HG02885 (cell line): ENCODE data around the gene PRPF18.
"Not testable (repeated sequence)": the region's sequence is repeated elsewhere in the genome, so short reads cannot be mapped to it uniquely, and the experiment has no call there.

Source experiments
- ATAC-seq: cut with Tn5 transposase; IDR thresholded peaks from one replicate; pipeline ENCODE4 v1.9.1; 2021; ENCODE audit warnings: mild to moderate bottlenecking; ENCODE audit not compliant: unreplicated experiment, poor library complexity

PRPF18 gene, protein sequence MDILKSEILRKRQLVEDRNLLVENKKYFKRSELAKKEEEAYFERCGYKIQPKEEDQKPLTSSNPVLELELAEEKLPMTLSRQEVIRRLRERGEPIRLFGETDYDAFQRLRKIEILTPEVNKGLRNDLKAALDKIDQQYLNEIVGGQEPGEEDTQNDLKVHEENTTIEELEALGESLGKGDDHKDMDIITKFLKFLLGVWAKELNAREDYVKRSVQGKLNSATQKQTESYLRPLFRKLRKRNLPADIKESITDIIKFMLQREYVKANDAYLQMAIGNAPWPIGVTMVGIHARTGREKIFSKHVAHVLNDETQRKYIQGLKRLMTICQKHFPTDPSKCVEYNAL

DNA sequence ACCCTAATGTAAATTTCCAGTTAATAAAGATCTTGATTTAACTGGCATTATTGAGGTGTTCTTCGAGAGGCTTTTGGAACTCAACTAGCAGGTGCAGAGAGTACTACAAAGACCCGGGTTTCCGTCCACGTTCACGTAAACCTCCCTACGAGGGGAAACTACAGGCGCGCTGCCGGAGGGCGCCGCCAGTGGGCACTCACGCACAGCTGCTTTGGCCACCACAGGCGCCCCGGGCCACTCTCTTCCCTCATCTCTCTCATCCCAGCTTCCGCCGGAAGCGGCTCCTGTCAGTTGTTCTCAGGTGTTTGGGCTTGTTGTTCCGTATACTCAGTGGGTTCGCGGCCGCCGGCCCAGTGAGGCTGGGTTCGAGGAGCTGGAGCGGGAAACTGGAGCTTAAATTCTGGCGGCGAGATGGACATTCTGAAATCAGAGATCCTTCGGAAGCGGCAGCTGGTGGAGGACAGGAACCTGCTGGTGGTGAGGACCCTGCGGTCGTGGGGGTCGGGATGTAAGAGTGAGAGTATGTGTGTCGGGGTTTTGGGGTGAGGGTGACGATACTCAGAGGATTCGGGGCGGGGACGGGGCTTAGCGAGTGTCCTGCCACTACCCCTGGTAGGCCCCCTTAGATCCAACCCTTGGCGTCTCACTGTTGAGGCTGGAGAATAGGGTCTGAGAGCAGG lies at the start of gene PRPF18:
TSS of gene PRPF18 (plus strand) at position 290 of the 680 bp plus-strand sequence. CDS start at position 412, 122 bp downstream.
- peak; percentile 100 for ATAC-seq

DNA sequence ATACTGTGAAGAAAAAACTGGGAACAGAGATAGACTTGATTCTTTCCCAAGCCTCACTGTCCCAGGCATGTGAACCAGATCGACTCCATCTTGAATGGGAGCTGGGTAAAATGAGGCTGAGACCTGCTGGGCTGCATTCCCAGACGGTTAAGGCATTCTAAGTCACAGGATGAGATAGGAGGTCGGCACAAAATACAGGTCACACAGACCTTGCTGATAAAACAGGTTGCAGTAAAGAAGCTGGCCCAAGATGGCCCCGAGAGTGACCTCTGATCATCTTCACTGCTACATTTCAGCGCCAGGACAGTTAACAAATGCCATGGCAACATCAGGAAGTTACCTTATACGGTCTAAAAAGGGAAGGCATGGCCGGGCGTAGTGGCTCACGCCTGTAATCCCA lies 48.8 kb upstream of the PRPF18 start:
- ATAC-seq: not testable (repeated sequence)

DNA sequence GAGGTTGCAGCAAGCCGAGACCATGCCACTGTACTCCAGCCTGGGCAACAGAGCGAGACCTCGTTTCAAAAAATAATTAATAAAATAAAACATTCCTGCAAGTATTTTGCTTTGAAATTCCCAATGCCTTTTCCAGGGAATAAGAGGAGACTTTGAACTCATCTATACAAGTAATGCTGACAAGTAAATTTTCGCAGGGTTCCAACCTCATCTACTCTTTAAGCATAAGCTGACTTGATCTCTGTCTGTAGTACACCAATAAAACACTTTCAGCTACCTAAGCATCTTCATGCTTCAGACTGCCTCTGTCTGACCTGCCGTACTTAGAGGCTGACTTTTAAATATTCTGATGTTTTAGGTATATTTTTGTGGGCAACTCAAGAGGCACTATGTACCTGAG lies 44.2 kb upstream of the PRPF18 start:
- no peak for ATAC-seq

DNA sequence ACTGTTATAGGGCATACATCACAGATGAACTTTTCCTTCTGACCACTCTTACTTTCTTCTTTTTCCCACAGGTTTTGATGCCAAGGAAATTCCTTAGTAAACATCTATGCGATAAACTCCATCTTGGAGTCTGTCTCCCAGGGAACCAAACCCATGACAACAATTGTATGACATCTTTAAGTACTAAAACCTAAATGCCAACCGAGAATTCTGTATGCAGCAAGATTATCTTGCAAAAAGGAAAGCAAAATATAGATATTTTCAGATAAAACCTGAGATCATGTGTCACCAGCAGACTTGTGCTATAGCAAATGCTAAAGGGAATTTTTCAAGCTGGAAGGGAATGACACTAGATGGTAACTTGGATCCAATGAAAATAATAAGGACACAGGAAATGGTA lies 36.0 kb upstream of the PRPF18 start:
- no peak for ATAC-seq

DNA sequence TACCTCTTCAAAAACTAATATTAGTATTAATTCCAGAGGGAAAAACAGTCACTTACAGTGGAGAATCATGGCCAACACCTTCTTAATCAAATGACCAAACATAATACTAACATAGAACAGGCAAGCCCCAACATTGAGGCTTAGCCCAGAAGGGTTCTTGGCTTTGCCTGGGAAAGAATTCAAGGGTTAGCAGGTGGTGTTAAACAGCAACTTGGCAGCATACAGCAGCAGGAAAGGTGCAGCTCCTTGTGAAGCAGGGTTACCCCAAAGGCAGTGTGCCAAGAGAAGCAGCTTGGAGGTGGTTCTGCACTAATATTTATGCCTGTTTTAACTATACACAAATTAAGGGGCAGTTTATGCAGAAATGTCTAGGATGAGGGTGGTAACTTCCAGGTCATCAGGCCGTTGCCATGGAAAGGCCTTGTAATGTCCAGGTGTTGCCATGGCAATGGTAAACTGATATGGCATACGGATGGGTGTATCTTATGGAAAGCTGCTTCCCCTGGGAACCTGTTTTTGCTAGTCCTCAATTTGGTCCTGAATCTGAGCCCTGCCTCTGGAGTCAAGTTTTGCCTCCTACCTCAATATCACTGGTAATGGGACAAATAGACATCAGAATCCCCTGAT lies 30.8 kb upstream of the PRPF18 start:
- no peak for ATAC-seq

DNA sequence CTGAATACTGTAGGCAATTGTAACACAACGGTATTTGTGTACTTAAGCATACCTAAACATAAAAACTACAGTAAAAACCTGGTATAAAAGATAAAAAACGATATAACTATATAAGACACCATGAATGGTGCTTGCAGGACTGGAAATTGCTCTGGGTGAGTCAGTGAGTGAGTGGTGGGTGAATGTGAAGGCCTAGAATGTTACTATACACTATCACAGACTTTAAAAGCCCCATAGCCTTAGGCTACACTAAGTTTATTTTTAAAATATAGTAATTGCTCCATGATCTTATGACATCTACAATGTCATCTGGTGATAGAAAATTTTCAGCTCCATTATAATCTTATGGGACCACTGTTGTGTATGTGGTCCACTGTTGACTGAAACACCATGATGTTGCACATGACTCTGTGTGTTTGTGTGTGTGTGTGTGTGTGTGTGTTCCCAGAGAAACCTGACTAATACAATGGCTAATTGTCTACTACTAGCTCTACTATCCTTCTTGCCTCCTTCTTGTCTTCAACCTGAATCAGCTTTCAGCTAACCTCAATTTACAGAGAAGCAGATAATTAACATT lies 27.6 kb upstream of the PRPF18 start:
- no peak for ATAC-seq

DNA sequence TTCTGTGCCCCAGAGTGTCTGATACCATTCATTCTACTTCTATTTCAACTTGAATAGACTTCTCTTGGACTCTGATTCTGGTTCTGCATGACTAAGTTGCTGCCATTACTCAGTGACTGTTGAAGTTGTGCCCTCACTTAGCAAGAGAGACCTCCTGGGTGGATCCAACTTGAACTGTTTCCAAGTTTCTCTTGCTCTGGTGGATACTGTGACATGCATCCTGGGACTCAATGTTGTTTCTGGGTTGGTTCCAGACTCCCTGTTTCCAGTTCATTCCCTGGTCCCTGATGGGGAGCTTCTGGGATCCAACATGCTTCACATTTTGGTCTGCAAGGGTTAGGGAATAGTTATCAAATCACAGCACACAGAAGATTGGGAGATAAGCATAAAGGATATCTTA lies 26.2 kb upstream of the PRPF18 start:
- no peak for ATAC-seq

DNA sequence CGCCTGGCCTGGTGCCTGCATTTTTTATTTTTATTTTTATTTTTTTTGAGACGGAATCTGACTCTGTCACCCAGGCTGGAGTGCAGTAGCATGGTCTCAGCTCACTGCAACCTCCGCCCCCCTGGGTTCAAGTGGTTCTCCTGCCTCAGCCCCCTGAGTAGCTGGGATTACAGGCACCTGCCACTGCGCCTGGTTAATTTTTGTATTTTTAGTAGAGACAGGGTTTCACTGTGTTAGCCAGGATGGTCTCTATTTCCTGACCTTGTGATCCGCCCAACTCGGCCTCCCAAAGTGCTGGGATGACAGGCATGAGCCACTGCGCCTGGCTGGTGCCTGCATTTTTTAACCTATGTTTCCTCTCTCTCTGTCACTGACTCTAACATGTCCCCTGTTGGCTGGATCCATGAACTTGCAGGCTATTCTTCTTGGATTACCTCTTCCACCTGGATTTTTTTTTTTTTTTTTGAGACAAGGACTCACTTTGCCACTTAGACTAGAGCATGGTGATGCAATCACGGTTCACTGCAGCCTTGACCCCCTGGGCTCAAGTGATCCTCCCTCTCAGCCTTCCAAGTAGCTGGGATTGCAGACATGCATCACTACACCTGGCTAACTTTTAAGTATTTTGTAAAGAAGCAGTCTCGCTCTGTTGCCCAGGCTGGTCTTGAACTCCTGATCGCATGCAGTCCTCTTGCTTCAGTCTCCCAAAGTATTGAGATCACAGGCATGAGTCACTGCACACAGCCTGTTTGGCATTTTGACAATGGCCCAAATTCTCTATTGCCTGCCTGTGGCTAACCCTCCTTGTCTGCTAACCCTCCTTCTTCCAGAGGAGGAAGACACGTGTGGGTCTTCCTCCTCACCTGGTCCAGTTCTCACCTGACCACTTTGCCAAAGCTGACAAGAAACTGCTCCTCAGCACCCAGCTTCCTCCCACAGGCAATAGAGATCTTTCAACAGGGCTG lies 23.0 kb upstream of the PRPF18 start:
- no peak for ATAC-seq

DNA sequence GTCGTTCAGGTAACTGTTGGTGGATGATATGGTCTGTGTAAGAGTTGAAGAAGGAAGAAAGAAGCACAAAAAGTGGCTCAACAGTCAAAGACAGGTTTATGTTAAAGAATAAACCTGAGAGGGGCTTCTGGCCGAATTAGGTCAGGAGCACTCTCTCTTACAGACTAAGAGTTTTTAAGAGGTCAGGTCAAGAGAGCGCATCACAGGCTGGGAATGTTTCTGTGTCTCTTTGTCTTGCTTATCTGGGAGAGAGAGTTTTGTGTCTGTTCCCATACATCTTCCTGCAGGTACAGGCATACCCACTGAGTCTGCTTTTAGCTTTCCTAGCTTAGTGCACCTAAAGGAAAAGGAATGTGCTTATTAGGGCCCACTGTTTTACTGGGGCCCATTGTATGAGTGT lies 22.2 kb upstream of the PRPF18 start:
- no peak for ATAC-seq

DNA sequence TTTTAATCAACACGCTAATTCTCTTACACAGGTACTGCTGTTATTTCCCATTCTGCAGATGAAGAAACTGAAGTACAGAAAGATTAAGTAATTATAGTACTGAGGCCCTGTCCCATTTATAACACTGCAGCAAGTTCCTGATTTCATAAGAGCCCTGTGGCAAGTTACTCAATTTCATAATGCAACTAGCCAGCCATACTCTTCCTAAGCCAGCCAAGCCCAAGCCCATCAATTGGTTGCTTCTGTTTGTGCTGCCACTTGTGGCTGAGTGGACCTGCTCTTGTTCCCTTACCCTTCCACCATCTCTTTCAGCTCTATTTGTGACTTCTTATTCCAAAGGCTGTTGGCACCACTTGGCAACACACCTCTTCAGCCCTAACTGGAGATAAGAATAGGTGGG lies 19.7 kb upstream of the PRPF18 start:
- no peak for ATAC-seq

DNA sequence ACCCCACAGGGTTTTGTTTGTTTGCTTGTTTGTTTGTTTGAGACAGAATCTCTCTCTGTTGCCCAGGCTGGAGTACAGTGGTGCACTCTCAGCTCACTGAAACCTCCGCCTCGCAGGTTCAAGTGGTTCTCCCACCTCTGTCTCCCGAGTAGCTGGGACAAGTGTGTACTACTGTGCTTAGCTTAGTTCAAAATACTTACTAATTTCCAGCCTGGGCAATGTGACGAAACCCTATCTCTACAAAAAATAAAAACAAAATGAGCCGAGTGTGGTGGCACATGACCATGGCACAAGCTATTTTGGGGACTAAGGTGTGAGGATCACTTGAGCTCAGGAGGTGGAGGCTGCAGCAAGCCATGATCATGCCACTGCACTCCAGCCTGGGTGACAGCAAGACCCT lies 15.2 kb upstream of the PRPF18 start:
- ATAC-seq: no peak

DNA sequence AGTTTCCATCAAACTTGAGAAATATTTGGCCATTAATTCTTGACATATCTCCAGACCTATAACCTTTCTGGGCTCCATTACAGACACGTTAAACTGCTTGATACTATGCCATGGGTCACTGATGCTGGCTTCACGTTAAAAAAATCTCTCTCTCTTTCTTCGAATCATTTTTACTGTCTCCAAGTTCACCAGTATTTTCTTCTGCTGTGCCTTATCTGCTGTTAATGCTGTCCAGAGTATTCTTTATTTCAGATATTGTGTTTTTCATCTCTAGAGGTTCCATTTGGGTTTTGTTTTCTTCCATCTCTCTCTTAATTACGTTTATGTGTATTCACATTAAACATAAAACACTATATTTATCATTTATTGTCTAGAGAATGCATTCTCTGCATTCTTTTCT lies 12.8 kb upstream of the PRPF18 start:
- ATAC-seq: no peak

DNA sequence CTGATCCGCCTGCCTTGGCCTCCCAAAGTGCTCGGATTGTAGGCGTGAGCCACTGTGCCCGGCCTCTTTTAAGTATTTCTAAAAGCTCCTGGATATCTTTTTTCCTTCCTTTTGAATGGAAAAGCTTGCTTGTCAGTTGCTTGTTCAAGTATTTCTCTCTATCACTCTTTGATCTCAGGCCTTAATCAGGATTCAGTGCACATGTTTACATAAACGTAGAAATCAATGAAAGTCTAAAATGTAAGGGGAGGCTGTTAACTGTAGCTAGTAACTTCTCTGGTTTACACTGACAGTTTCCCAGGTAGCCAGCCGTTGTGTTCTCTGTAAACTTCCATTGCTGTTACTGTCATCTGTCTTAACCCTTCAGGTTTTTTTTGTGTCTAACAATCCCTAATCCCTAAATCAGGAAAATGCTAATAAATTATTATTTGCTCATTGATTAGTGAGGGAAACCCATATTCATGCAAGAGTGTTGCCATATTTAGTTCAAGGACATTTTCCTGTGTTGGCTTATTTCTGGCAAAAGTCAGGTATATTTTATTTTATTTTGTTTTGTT lies 1.5 kb upstream of the PRPF18 start:
- no peak for ATAC-seq

DNA sequence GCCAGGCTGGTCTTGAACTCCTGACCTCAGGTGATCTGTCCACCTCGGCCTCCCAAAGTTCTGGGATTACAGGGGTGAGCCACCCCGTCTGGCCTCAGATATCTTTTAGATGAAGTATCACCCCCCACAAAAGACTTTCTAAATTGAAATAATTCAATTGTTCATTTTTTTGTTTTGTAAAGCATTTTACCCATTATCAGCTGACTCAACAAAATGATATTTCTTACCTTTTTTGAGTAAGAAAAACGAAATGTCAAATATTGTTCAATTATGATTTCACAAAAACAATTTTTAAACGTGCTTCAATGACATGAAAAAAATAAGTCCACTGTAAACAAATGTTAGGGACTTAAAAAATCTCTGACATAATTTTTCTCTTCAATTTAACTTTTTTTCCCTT lies 822 bp upstream of the PRPF18 start:
- ATAC-seq: no peak

DNA sequence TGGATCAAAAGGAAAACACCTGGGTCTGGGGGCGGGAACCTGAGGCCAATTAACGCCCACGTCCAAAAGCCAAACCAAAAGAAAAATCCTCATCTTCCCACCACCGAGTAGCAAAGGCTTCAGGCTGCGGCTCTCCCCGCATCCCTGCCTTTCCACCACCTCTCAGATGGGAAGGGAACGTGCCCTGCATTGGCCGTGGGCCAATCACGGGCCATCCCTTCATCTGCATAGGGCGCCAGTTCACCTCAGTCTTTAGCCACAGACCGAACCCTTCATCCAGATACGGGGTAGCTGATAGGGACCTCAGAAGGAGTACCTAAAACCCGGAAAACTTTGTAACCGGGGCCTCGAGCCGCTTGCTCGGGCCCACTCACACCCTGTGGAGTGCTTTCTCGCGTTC lies 626 bp downstream of the PRPF18 start:
- ATAC-seq: no peak

DNA sequence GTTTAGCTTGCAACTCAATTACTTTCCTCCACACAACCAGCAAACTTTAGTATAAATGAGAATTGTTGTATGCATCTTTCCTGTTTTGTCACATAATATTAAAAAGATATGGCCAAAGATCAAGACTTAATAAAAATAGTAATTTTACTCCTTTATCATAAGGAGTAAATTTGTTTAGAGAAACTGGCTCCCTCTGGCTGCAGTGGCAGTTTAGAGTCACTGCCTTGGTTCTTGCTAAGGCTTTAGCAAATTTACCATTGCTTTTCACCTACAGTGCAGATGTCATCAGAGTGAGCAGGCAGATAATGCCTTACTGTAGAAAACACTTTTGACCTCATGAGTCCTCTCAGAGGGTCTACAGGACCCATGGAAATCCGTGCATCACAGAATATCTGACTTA lies 2.6 kb downstream of the PRPF18 start:
- no peak for ATAC-seq

DNA sequence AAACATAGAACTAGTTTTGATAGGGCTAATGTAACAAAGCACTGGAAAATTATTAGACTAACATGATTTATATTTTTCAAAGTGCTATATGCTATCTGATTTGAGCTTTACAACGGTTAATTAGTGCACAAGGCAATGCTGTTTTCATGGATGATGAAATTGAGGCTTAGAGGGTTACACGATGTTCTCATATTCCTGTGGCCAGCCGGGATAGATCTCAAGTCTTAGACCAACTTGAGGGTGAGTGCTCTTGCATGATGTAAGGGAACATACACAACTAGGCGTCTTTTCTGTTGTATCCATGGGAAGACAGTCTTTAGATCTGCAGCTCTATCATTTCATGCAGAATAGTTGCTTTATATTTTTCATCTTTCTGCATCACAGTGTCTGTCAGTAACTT lies 4.1 kb downstream of the PRPF18 start:
- ATAC-seq: no peak

DNA sequence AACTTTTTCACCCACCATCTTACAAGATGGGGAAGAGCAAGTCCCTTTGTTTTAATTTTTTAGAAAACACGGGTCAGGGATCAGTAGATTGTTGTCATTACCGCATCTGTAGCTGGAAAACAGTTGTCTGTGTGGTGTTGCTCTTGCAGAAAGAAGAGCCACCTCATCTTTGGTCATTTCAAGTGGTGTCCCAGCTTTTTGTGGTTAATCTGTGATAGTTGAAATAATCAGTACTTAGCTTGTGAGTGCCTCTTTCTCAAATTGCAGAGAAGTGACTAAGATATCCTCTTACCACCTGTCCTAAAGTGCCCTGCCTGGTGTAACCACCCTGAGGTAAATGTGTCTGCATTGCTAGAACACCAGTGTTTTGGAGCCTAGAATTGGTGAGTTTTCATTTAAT lies 5.5 kb downstream of the PRPF18 start:
- ATAC-seq: no peak

DNA sequence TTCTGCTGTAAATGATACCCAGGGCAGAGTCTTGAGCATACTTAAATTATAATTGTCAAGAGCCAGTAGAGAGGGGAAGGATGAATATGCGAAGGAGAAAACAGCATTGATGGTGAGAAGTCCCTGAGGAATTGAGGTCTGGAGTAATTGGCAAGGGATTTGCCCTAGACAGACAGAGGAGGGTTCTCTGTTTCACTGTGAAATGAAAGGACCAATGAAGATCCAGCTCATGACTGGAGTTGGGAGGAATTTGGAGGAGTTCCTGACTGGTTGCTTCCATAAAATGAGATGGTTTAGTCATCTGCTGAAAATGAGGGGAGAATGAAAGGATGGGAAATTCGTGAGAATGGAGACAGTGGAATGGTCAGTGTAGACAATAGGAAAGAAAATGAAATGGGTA lies 6.8 kb downstream of the PRPF18 start:
- ATAC-seq: no peak

DNA sequence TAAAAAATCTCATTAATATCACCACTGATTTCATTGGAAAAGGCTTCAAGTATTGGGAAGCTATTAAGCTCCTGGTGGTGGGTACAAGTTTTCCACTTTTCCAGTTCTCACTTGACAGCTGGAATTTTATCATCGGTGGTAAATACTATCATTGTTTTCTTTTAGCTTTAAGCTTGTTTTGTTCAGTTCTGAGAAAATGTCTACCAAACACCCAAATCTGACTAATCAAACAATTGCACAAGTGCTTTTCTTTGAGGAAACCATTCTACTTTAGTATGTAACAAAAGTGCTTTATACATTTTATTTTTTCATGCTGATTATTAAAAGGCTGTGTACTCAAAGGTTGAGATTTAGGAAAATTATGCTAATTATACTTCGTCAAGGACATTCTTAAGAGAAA lies 7.9 kb downstream of the PRPF18 start:
- no peak for ATAC-seq
